NT2/D1 (cell line): ENCODE data around the gene ZAR1L.

ENCODE experiments used
- SUZ12 ChIP-seq: IDR thresholded peaks from 2 replicates; pipeline ENCODE4 v1.6.1; 2011; ENCODE audit not compliant: insufficient read length, insufficient read depth; ENCODE audit errors: extremely low read depth
- YY1 ChIP-seq: IDR thresholded peaks from 2 replicates; pipeline ENCODE4 v1.6.1; 2011; ENCODE audit not compliant: insufficient read length, insufficient read depth

DNA sequence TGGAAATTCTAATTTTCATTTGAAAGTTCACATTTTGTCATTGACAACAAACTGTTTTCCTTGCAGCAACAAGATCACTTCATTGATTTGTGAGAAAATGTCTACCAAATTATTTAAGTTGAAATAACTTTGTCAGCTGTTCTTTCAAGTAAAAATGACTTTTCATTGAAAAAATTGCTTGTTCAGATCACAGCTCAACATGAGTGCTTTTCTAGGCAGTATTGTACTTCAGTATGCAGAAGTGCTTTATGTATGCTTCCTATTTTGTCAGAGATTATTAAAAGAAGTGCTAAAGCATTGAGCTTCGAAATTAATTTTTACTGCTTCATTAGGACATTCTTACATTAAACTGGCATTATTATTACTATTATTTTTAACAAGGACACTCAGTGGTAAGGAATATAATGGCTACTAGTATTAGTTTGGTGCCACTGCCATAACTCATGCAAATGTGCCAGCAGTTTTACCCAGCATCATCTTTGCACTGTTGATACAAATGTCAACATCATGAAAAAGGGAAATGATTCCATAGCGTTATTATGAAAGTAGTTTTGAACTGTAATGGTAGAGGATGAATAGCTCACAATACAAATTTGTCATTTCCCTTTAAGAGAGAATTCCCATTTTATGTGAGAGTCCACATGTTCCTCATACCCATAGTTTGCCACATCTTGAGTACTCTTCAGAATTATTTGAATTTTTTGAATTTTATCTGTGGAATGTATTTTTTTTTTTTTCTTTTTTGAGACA is 2.7 kb upstream of the ZAR1L start:
- TF ChIP-seq SUZ12 (no peak), YY1 (no peak)
